Mammary epithelial cell (primary cell): Measurements from ENCODE around the gene WAS.

Experiments used
- CTCF ChIP-seq, 2 donors: IDR thresholded peaks in 1 of 2; conservative IDR thresholded peaks in 1 of 2; 2 replicates each; pipeline ENCODE4 v1.5.1; 2011 to 2012; ENCODE audit warnings: inconsistent platforms in 2 of 2, low read length in 2 of 2, mild to moderate bottlenecking in 2 of 2, control low read depth in 1 of 2, low read depth in 1 of 2; ENCODE audit not compliant: insufficient read depth in 1 of 2; ENCODE audit errors: extremely low read depth in 1 of 2
- EZH2 ChIP-seq: IDR thresholded peaks from 2 replicates; pipeline ENCODE4 v1.6.1; 2012; ENCODE audit warnings: low read length, inconsistent platforms, borderline replicate concordance

DNA sequence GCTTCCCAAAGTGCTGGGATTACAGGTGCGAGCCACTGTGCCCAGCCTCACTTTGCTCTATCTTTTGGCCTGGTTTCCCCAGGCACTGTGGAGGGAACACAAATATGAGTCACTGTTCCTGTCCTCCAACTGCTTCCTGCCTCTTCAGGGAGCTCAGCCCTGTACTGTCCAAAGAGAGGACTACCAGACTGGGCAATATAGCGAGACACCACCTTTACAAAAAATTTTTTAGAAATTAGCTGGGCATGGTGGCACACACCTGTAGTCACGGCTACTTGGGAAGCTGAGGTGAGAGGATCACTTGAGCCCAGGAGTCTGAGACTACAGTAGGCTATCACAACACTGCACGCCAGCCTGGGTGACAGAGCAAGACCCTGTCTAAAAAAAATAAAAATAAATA lies 16.9 kb upstream of the WAS start:
- TF ChIP-seq CTCF (conservative IDR thresholded peaks at IDR 0.05 in 1 of 2, IDR thresholded peaks at IDR 0.05 in 1 of 2; ENCODE audit: extremely low read depth in 1 of 2, insufficient read depth in 1 of 2, low read depth in 1 of 2, low read length in 2 of 2) (no peak), EZH2 (no peak)
